IMR-90 (cell line): ENCODE results near the gene GALM. TPM values are rescaled to one million over a fixed set of nuclear protein-coding genes. Genes with fewer than 3 reads are reported as not detected.

Experiments
- ATAC-seq: fragments of 200-7000 bp; cut with Tn5 transposase; 2 replicates; pipeline ENCODE4 v1.9.1; 2020; ENCODE audit warnings: low read depth, mild to moderate bottlenecking, moderate library complexity
- BruUV-seq: library from RNA; stranded (reverse); fragments of 400-500 nt; replicated peaks from 2 replicates; lab custom pipeline; 2021; lab: Mats Ljungman, UMichigan
- CTCF ChIA-PET: fragments of 300-600 bp; formaldehyde crosslinking; extraction: SDS; loops from one replicate; lab custom pipeline; 2021; ENCODE audit warnings: antibody characterized with exemption; lab: Yijun Ruan, JAX
- POLR2A ChIA-PET: fragments of 300-600 bp; sonication (Branson Sonifier 250); formaldehyde crosslinking; loops from one replicate; lab custom pipeline; 2022; ENCODE audit warnings: antibody characterized with exemption; ENCODE audit not compliant: unreplicated experiment; lab: Charles Lee
- DNase-seq: peaks from one replicate; pipeline ENCODE4 v3.0.0; 2013
- H2AFZ ChIP-seq: replicated peaks from 2 replicates; pipeline ENCODE3; 2013; ENCODE audit warnings: low read length, mild to moderate bottlenecking; ENCODE audit not compliant: poor library complexity
- H2AK5ac ChIP-seq: 2 replicates; pipeline ENCODE4 v1.6.1; 2013; ENCODE audit warnings: low read depth, low read length, inconsistent platforms
- H2AK9ac ChIP-seq: replicated peaks from 2 replicates; pipeline ENCODE3; 2013; ENCODE audit warnings: mild to moderate bottlenecking, low read depth, low read length, moderate library complexity; ENCODE audit not compliant: poor library complexity
- H2BK120ac ChIP-seq: 2 replicates; pipeline ENCODE4 v1.6.1; 2013; ENCODE audit warnings: low read depth, low read length, inconsistent platforms
- H2BK15ac ChIP-seq: 3 replicates; pipeline ENCODE4 v1.6.1; 2013; ENCODE audit warnings: low read depth, low read length, inconsistent platforms
- H2BK20ac ChIP-seq: 2 replicates; pipeline ENCODE4 v1.6.1; 2013; ENCODE audit warnings: low read depth, mild to moderate bottlenecking, inconsistent platforms, low read length, moderate library complexity
- H2BK5ac ChIP-seq: 2 replicates; pipeline ENCODE4 v1.6.1; 2013; ENCODE audit warnings: mild to moderate bottlenecking, low read depth, low read length, inconsistent platforms; ENCODE audit not compliant: poor library complexity, severe bottlenecking
- H3K14ac ChIP-seq: replicated peaks from 2 replicates; pipeline ENCODE4 v1.6.1; 2013; ENCODE audit warnings: low read depth, low read length, inconsistent platforms
- H3K18ac ChIP-seq: 2 replicates; pipeline ENCODE4 v1.6.1; 2013; ENCODE audit warnings: low read depth, low read length, control low read depth
- H3K23ac ChIP-seq: 2 replicates; pipeline ENCODE4 v1.6.1; 2013; ENCODE audit warnings: low read depth, low read length, inconsistent platforms
- H3K27ac ChIP-seq: 2 replicates; pipeline ENCODE4 v1.5.1; 2013; ENCODE audit warnings: mild to moderate bottlenecking, control low read depth, low read length; ENCODE audit not compliant: insufficient read depth
- H3K27me3 ChIP-seq: 2 replicates; pipeline ENCODE4 v1.6.1; 2013; ENCODE audit warnings: low read length; ENCODE audit not compliant: control insufficient read depth, insufficient read depth
- H3K36me3 ChIP-seq: 2 replicates; pipeline ENCODE4 v1.6.1; 2013; ENCODE audit warnings: low read length, mixed read lengths; ENCODE audit not compliant: control insufficient read depth, insufficient read depth
- H3K4ac ChIP-seq: 2 replicates; pipeline ENCODE4 v1.6.1; 2013; ENCODE audit warnings: low read depth, low read length, inconsistent platforms
- H3K4me1 ChIP-seq: 2 replicates; pipeline ENCODE4 v1.6.1; 2013; ENCODE audit warnings: low read length, mixed read lengths; ENCODE audit not compliant: control insufficient read depth, insufficient read depth
- H3K4me2 ChIP-seq: 2 replicates; pipeline ENCODE4 v1.6.1; 2013; ENCODE audit warnings: low read depth, mild to moderate bottlenecking, control low read depth, low read length, moderate library complexity
- H3K4me3 ChIP-seq: 2 replicates; pipeline ENCODE4 v1.5.1; 2013; ENCODE audit warnings: low read depth, mild to moderate bottlenecking, control low read depth, low read length, moderate library complexity; ENCODE audit not compliant: insufficient read depth
- H3K56ac ChIP-seq: 2 replicates; pipeline ENCODE4 v1.6.1; 2013; ENCODE audit warnings: low read length, inconsistent platforms; ENCODE audit not compliant: insufficient read depth; ENCODE audit errors: extremely low read depth
- H3K79me1 ChIP-seq, 2 experiments: 2 replicates each; pipeline ENCODE4 v1.6.1; 2013; ENCODE audit warnings: low read length in 2 of 2, inconsistent platforms in 1 of 2, low read depth in 1 of 2
- H3K9ac ChIP-seq: 2 replicates; pipeline ENCODE4 v1.6.1; 2013; ENCODE audit warnings: low read depth, low read length, control low read depth
- H3K9me1 ChIP-seq: 2 replicates; pipeline ENCODE4 v1.6.1; 2013; ENCODE audit warnings: low read length, inconsistent platforms; ENCODE audit not compliant: insufficient read depth
- H3K9me3 ChIP-seq: 2 replicates; pipeline ENCODE4 v1.6.1; 2013; ENCODE audit warnings: low read length; ENCODE audit not compliant: control insufficient read depth, insufficient read depth
- H4K20me1 ChIP-seq: 2 replicates; pipeline ENCODE4 v1.6.1; 2013; ENCODE audit warnings: low read length, inconsistent platforms; ENCODE audit not compliant: insufficient read depth
- H4K5ac ChIP-seq: 2 replicates; pipeline ENCODE4 v1.6.1; 2013; ENCODE audit warnings: mild to moderate bottlenecking, low read depth, low read length, control low read depth
- H4K8ac ChIP-seq, 2 experiments: 2 replicates each; pipeline ENCODE4 v1.6.1; 2013; ENCODE audit warnings: low read depth in 2 of 2, low read length in 2 of 2, control low read depth in 1 of 2, inconsistent platforms in 1 of 2
- H4K91ac ChIP-seq: 2 replicates; pipeline ENCODE4 v1.6.1; 2013; ENCODE audit warnings: low read depth, low read length, inconsistent platforms; ENCODE audit not compliant: insufficient read depth
- CHD1 ChIP-seq: IDR thresholded peaks from 2 replicates; pipeline ENCODE4 v1.6.1; 2012; ENCODE audit warnings: low read depth, low read length, improper control_type of control experiment
- MAFK ChIP-seq: IDR thresholded peaks from 2 replicates; pipeline ENCODE4 v1.6.1; 2012; ENCODE audit warnings: low read depth, low read length, improper control_type of control experiment
- MAZ ChIP-seq: IDR thresholded peaks from 2 replicates; pipeline ENCODE4 v1.6.1; 2012; ENCODE audit warnings: low read depth, mild to moderate bottlenecking, low read length, improper control_type of control experiment, moderate library complexity, borderline replicate concordance
- NFE2L2 ChIP-seq: fragments of 150-350 bp; IDR thresholded peaks from 2 replicates; pipeline ENCODE4 v1.6.1; 2016; ENCODE audit warnings: low read depth, mild to moderate bottlenecking, low read length
- POLR2A ChIP-seq: IDR thresholded peaks from 2 replicates; pipeline ENCODE4 v1.6.1; 2012; ENCODE audit warnings: mild to moderate bottlenecking, low read depth, low read length
- WGBS, 2 experiments: methylation state at CpG; one replicate each; pipeline versions ENCODE4 v1.1.5 to v1.1.7; 2013; ENCODE audit warnings: missing lambda C conversion rate in 2 of 2; ENCODE audit not compliant: insufficient read length in 1 of 2; ENCODE audit errors: extremely low coverage in 2 of 2; 5-methylcytosine and 5-hydroxymethylcytosine counted together
- dilution Hi-C: fragments of 300-500 bp; cut with HindIII; formaldehyde crosslinking; loops from one replicate; pipeline ENCODE4 v1.14.3; 2018; ENCODE audit warnings: low sequenced_read_pairs; ENCODE audit not compliant: unreplicated experiment
- in situ Hi-C: fragments of 300-500 bp; cut with MboI; formaldehyde crosslinking; loops from 3 replicates; pipeline ENCODE4 v1.14.3; 2019; ENCODE audit warnings: low sequenced_read_pairs, inconsistent platforms, mixed read lengths
- intact Hi-C: fragments of 100-400 bp; cut with micrococcal nuclease; formaldehyde crosslinking; loops from 2 replicates; pipeline ENCODE4 v1.10.0; 2022
- polyA plus RNA-seq, 3 experiments: library from polyadenylated mRNA; depleted of rRNA; stranded (reverse); fragments of >200 nt; gene quantifications; 2 replicates each; pipeline ENCODE4 v1.2.3, GENCODE V29; 2012; ENCODE audit warnings: low replicate concordance in 1 of 3
- total RNA-seq: library from RNA; depleted of rRNA; stranded (reverse); fragments of >200 nt; gene quantifications from 2 replicates; pipeline ENCODE4 v1.2.3, GENCODE V29; 2012
- TF ChIP-seq, protein P1 (sequence below): fragments of 150-350 bp; IDR thresholded peaks from 2 replicates; pipeline ENCODE4 v1.6.1; 2017; ENCODE audit warnings: mild to moderate bottlenecking, antibody characterized with exemption, low read length, low read depth
- TF ChIP-seq, protein P2 (sequence below): conservative IDR thresholded peaks from 2 replicates; pipeline ENCODE4 v1.5.1; 2012; ENCODE audit warnings: mild to moderate bottlenecking, low read depth, low read length, improper control_type of control experiment
- TF ChIP-seq, protein P3 (sequence below): fragments of 150-350 bp; IDR thresholded peaks from 2 replicates; pipeline ENCODE4 v1.6.1; 2016; ENCODE audit warnings: low read depth, mild to moderate bottlenecking, low read length, moderate library complexity, borderline replicate concordance

The GALM gene
- total and polyA plus RNA-seq, 2 of the 4 experiments (the other 2 are of a cell fraction): 12.1 to 24.2 TPM

DNA sequence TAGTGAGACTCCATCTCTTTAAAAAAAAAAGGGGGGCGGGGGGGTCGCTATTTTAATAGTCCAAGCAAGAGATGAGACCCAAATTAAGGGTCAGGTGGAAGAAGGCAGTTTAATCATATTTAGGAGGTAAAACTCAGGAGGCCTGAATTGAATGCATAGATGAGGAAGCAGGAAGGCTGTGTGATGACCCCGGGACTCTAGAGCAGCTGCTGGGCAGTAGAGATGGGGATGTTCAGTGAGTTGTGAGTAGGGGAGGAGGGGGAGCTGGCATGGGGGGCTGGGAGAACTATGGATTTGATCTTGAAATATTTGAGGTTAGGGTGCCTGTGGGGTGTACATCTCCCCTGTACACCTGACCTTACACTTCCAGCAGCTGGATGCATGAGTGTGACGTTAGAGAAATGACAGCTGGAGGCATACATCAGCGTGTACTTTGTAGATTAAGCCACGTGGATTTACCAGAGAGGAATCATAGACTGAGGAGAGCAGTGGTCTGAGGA is 41.0 kb downstream of the GALM start:
- WGBS, 2 experiments: 100% methylated on average over 1 of the region's 6 CpGs; no CpG with 5 or more reads in 1 of the 2 experiments
- ChIA-PET CTCF (no interaction called here), POLR2A (no interaction called here)
- Histone ChIP-seq H2BK20ac (no peak overlapping the region), H3K79me1 (peaks cover 5 to 28% of the 10 kb centered on the region in 2 experiments; a peak in 3 of 4 replicates), H3K56ac (no peak overlapping the region), H3K4me2 (no peak overlapping the region), H3K4me3 (no peak overlapping the region), H3K4ac (no peak overlapping the region), H3K9me1 (peaks cover 13% of the 10 kb centered on the region), H2AFZ (no peak overlapping the region), H3K4me1 (peaks cover 17% of the 10 kb centered on the region), H4K91ac (no peak overlapping the region), H3K9ac (no peak overlapping the region), H2BK15ac (0 out of 3 replicates have a peak overlapping the region, but pooled peaks have one; percentile 32), H3K27me3 (no peaks in the 10 kb centered on the region), H3K9me3 (no peaks in the 10 kb centered on the region), H2AK5ac (peak overlapping the region; percentile 2; the same call in 1 of the 2 replicates), H3K23ac (no peak overlapping the region), H4K5ac (no peak overlapping the region), H3K36me3 (no peaks in the 10 kb centered on the region), H2BK120ac (no peak overlapping the region), H3K14ac (no peak overlapping the region), H3K18ac (no peak overlapping the region), H2AK9ac (no peak overlapping the region), H3K27ac (no peak overlapping the region), H4K20me1 (no peaks in the 10 kb centered on the region), H2BK5ac (no peak overlapping the region), H4K8ac (no peak overlapping the region)
- intact Hi-C loops (no loop called here), in situ Hi-C loops (no loop called here), dilution Hi-C loops (no loop called here)
- DNase-seq: no peak
- no peak for ATAC-seq
- no peak for TF ChIP-seq NFE2L2
- TF ChIP-seq MAFK: no peak
- TF ChIP-seq, protein P1, sequence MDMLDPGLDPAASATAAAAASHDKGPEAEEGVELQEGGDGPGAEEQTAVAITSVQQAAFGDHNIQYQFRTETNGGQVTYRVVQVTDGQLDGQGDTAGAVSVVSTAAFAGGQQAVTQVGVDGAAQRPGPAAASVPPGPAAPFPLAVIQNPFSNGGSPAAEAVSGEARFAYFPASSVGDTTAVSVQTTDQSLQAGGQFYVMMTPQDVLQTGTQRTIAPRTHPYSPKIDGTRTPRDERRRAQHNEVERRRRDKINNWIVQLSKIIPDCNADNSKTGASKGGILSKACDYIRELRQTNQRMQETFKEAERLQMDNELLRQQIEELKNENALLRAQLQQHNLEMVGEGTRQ: no peak
- TF ChIP-seq, protein P2, sequence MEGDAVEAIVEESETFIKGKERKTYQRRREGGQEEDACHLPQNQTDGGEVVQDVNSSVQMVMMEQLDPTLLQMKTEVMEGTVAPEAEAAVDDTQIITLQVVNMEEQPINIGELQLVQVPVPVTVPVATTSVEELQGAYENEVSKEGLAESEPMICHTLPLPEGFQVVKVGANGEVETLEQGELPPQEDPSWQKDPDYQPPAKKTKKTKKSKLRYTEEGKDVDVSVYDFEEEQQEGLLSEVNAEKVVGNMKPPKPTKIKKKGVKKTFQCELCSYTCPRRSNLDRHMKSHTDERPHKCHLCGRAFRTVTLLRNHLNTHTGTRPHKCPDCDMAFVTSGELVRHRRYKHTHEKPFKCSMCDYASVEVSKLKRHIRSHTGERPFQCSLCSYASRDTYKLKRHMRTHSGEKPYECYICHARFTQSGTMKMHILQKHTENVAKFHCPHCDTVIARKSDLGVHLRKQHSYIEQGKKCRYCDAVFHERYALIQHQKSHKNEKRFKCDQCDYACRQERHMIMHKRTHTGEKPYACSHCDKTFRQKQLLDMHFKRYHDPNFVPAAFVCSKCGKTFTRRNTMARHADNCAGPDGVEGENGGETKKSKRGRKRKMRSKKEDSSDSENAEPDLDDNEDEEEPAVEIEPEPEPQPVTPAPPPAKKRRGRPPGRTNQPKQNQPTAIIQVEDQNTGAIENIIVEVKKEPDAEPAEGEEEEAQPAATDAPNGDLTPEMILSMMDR: no peak
- TF ChIP-seq CHD1: no peak
- no peak for TF ChIP-seq MAZ
- no peak for TF ChIP-seq POLR2A
- TF ChIP-seq, protein P3, sequence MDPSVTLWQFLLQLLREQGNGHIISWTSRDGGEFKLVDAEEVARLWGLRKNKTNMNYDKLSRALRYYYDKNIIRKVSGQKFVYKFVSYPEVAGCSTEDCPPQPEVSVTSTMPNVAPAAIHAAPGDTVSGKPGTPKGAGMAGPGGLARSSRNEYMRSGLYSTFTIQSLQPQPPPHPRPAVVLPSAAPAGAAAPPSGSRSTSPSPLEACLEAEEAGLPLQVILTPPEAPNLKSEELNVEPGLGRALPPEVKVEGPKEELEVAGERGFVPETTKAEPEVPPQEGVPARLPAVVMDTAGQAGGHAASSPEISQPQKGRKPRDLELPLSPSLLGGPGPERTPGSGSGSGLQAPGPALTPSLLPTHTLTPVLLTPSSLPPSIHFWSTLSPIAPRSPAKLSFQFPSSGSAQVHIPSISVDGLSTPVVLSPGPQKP: no peak
- BruUV-seq: no TSS peak
